ENCODE data around the gene KIF20A.

DNA sequence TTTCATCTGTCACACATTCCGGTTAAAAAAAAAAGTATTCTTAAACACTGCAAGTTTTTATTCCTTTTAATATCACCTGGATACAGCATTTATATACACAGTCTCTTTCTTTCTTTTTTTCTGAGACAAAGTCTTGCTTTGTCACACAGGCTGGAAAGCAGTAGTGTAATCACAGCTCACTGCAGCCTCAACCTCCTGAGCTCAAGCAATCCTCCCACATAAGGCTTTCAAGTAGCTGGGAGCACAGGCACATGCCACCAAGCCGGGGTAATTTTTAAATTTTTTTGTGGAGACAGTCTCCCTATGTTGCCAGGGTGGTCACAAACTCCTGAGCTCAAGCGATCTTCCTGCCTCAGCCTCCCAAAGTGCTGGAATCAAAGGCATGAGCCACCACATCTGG is 13.9 kb downstream of the KIF20A start:
- TF ChIP-seq, protein P1, sequence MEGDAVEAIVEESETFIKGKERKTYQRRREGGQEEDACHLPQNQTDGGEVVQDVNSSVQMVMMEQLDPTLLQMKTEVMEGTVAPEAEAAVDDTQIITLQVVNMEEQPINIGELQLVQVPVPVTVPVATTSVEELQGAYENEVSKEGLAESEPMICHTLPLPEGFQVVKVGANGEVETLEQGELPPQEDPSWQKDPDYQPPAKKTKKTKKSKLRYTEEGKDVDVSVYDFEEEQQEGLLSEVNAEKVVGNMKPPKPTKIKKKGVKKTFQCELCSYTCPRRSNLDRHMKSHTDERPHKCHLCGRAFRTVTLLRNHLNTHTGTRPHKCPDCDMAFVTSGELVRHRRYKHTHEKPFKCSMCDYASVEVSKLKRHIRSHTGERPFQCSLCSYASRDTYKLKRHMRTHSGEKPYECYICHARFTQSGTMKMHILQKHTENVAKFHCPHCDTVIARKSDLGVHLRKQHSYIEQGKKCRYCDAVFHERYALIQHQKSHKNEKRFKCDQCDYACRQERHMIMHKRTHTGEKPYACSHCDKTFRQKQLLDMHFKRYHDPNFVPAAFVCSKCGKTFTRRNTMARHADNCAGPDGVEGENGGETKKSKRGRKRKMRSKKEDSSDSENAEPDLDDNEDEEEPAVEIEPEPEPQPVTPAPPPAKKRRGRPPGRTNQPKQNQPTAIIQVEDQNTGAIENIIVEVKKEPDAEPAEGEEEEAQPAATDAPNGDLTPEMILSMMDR (IDR thresholded peaks at IDR 0.05) = no peak
- no peak for TF ChIP-seq POLR2A (IDR thresholded peaks at IDR 0.05)
